GM18511 (cell line): ENCODE measurements around the gene TNFRSF13B.

Source experiments
- ATAC-seq: cut with Tn5 transposase; IDR thresholded peaks from one replicate; pipeline ENCODE4 v1.9.1; 2021; ENCODE audit warnings: mild to moderate bottlenecking, moderate library complexity; ENCODE audit not compliant: unreplicated experiment

The TNFRSF13B gene

GRCh38 chr17:16940116-16940881 lies 31.6 kb downstream of the TNFRSF13B start:
- no peak for ATAC-seq

DNA sequence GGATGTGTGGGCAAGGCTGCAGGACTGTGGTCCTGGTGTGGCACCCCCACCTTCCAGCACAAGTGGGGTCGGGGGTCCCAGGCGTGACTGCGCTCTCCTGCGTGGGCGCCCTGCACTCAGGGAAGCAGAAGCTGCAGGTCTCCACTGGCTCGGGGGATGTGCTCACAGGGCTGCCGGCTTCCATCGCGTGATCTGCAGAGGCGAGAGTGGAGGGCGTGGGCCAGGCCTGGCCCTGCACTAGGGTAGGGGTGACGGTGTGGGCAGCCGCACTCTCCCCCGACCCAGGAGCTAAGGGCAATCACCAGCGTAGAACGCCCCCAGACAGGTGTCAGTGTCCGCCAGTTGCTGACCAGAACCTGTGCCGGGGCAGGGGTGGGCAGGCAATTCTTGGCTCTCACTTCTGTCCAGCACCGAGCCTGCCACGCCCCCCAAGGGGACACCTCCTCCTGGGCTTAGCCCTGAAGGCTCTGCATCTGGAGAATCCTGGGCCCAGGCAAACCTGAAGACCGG lies 32.3 kb downstream of the TNFRSF13B start:
- ATAC-seq = no peak

DNA sequence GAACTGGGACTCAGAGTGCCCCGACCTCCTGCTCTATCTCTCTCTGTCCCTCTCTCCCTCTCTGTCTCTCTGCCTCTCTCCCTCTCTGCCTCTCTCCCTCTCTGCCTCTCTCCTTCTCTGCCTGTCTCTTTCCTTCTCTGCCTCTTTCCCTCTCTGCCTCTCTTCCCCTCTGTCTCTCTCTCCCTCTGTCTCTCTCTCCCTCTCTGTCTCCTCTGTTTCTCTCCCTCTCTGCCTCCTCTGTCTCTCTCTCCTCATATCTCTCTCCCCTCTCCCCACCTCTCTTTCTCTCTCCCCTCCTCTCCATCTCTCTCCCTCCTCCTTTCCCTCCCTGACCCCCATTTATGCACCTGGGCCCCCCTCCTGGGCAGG lies 32.7 kb downstream of the TNFRSF13B start:
- ATAC-seq = no peak

DNA sequence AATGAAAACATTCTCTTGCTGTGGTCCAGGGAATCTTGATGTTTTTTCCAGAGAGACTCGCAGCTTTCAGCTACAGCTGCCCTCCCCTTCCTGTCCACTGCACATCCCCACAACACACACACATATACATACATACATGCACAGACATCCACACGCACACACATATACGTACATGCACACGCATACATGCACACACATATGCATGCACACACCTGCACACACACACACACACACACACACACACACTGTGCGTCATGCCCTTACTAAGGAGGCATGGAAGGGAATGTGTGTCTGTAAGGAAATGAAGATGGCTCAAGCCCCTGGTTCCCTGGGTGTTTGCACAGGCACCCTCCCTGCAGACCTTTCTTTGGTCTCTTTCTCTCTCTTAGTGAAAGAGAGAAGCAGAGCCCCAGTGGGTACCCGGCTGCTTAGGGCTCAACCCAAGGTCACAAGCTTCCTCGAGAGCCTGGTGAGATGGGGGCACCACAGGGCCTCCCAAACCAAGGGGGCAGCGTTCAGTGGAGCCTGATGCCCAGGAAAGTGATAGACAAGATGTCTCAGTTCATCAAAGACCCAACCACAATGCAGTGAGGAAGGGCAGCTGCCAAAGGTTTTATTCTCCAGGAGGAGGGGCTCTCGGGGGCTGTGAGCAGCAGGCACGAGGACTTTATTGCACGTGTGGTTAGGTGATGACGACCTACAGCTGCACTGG lies 33.3 kb downstream of the TNFRSF13B start:
- no peak for ATAC-seq

GRCh38 chr17:16938031-16938430 lies 33.9 kb downstream of the TNFRSF13B start:
- no peak for ATAC-seq

GRCh38 chr17:16937431-16937830 lies 34.5 kb downstream of the TNFRSF13B start:
- no peak for ATAC-seq

- no peak for ATAC-seq
Observed at GRCh38 chr17:16936536-16937310, 35.2 kb downstream of the TNFRSF13B start.

DNA sequence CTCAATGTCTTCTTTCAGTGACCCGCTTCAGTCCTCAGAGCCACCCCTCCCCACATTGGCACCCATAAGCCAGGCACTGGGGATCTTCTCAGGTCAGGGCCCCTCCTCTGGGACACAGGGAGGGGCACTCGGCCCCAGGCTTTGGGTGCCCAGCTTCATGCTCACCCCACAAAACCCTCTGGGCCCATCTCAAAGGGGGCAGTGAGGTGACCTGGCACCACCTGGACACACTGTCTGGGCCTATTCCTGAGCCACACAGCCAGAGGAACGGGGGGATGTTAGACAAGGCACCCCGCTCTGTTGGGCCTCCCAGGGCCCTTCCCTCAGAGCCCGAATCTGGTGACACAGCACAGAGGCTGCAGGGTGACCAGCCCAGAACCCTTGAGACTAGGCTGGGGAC lies 36.1 kb downstream of the TNFRSF13B start:
- no peak for ATAC-seq

DNA sequence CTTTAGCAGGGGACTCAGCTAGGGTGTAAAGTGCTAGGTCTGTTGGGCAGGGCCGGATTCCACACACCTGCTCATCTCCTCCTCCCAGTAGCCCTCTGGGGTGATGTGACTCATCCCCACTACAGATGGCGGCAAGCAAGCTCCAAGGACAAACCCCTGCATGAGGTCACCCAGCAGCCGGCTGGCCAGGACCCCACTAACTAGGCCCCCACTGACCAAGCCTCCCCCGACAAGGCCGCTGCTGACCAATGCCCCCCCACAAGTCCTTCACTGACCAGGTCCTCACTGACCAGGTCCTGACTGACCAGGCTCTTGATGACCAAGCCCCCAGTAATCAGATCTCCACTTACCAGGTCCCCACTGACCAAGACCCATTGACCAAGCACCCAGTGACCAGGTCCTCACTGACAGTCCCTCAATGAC lies 36.7 kb downstream of the TNFRSF13B start:
- ATAC-seq = no peak

GRCh38 chr17:16934836-16935235 lies 37.1 kb downstream of the TNFRSF13B start:
- ATAC-seq = no peak

DNA sequence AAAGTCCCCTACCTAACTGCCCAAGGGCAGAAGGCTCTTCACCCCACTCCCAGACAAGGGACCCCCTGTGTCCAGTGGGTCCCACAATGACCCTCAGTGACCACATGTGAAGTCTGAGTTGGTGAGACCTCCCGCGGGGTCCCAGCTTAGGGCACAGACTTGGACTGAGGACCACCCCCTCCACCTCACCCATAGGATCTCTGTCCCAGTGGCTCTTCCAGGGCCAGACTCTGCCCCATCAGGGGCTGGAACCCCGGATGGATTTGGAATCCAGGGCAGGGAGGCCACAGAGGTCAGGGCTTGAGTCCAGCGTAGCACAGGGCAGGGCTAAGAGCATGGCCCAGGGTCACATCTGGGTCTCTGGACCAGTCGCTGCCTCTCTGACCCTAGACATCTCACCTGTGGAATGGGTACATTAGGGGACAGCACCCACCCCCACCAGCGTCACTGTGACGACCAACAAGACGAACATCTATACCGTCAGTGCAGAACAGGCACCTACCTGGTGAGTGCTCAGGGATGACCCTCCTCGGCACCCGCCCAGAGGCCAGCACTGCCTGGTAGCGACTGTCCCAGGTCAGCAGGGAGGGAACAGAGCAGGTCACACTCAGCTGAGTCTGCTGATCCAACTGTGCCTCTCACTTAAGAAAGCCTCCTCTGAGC lies 37.7 kb downstream of the TNFRSF13B start:
- ATAC-seq = no peak

DNA sequence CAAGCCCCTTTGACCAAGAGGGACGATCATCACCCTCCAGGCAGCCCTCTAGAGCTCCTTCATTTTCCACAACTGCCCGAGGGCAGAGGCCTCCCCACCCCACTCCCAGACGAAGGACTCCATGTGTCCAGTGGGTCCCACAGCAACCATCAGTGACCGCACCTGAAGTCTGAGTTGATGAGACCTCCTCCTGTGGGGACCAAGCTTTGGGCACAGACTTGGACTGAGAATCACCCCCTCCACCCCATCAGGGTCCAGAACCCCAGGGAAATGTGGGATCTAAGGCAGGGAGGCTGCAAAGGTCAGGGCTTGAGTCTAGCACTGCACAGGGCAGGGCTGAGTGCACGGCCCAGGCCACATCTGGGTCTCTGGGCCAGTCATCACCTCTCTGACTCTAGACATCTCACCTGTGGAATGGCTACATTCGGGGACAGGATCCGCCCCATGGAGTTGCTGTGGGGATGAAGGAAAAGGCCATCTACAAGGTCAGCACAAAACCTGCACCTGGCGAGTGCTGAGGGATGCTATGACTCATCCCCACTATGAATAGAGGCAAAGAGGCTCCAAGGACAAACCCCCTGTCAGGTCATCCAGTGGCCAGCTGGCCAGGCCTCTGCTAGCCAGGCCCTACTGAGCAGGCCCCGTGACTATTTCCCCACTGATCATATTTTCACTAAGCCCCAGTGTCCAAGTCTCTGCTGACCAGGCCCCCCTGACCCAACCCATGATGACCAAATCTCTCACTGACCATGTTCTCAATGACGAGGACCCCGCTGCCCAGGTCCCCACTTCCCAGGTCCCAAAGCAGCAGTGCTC lies 38.4 kb downstream of the TNFRSF13B start:
- no peak for ATAC-seq

GRCh38 chr17:16932611-16933010 lies 39.3 kb downstream of the TNFRSF13B start:
- ATAC-seq = no peak

GRCh38 chr17:16932156-16932555 lies 39.8 kb downstream of the TNFRSF13B start:
- no peak for ATAC-seq

- ATAC-seq = no peak
Observed at GRCh38 chr17:16931318-16932060, 40.4 kb downstream of the TNFRSF13B start.

DNA sequence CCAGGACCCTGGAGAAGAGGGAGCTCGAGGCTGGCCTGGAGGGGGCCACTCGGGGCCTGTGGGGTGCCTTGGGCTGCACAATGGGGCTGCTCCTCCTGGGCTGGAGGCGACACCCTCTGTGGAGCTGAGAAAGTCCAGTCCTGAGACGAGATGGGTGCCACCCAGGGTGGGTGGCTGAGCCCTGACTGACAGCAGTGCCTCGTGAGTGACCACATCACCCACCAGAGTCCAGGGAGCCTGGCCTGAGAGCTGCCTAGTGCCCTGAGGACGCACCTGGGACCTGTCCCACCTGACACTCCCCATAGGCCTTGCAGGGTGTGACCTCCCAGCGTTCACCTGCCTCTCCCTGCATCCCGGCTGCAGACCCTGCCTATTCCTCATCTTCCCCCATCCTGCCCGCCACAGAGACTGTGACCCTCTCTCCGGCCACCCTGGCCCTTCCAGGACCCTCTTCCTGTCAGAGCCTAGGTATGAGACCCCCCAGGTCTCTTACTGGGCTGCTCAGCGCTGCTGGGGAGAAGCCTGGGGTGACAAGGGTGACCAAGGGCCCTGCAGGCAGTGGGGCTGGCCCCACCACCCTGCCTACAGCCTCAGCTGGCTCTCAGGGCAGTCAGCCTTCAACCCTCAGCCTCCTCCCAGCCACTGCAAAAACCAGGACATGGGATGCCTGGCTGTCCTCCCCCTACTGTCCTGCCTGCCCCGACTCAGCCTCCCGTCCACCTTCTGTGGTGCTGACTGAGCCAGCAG lies 41.2 kb downstream of the TNFRSF13B start:
- ATAC-seq = no peak

DNA sequence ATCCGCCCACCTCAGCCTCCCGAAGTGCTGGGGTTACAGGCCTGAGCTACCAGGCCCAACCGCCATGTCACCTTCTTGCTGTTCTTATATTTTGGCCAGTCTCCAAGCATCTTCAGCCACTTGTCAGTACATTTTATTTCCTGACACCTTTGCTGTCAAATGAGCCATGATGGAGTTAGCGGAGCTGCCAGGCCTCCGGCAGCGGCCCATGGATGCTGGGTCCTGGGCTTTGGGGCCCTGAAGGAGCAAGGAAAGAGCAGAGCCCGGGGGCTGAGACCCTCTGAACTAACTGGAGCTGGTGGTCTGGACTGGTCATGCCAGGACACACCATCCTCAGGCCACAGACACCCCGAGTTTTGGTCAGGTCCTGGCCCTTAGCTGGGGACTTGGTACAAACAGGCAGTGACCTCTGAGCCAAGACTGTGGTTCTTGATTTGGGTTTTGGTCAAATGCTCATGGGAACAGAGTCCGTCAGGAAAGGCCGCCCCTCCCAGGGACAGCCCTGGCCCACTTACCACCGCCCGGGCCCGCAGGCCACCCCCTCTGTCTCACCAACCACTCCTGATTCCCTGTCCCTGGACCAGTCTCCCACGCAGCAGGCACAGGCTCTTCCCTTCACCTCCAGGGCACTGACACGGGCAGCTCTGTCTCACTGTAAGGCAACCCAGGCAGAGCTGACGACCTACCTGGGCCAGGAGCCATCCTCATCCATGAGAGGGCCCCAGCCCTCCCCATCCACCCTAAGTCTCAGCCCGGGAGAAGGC lies 42.0 kb downstream of the TNFRSF13B start:
- ATAC-seq = no peak
